NCI-H1436 (cell line): ENCODE results near the gene ZBTB32.
A peak's percentile ranks its signal among the peaks of the same experiment; 100 is the strongest.
"Not testable (repeated sequence)": the region's sequence is repeated elsewhere in the genome, so short reads cannot be mapped to it uniquely, and the experiment has no call there.

Source experiments
- DNase-seq: peaks from one replicate; lab custom pipeline; 2025; lab: John Stamatoyannopoulos, UW

Gene ZBTB32

GRCh38 chr19:35704218-35704617 lies at the start of gene ZBTB32:
Gene ZBTB32 (plus strand): TSS chr19:35704558. CDS start chr19:35714627, 10,069 bp downstream.
- no peak for DNase-seq

GRCh38 chr19:35654828-35655227 lies 49.5 kb upstream of the ZBTB32 start:
- DNase-seq = not testable (repeated sequence)

- no peak for DNase-seq
Observed at GRCh38 chr19:35655600-35655999, 48.8 kb upstream of the ZBTB32 start.

- DNase-seq = no peak
Observed at GRCh38 chr19:35656700-35657099, 47.7 kb upstream of the ZBTB32 start.

GRCh38 chr19:35657904-35658700 lies 46.3 kb upstream of the ZBTB32 start:
- no peak for DNase-seq

- no peak for DNase-seq
Observed at GRCh38 chr19:35661995-35662340, 42.4 kb upstream of the ZBTB32 start.

- DNase-seq = no peak
Observed at GRCh38 chr19:35663981-35664380, 40.4 kb upstream of the ZBTB32 start.

- DNase-seq = no peak
Observed at GRCh38 chr19:35665157-35665556, 39.2 kb upstream of the ZBTB32 start.

GRCh38 chr19:35665604-35666003 lies 38.8 kb upstream of the ZBTB32 start:
- DNase-seq = no peak

- DNase-seq = no peak
Observed at GRCh38 chr19:35666251-35666913, 38.0 kb upstream of the ZBTB32 start, which contains the start of gene UPK1A. Gene UPK1A (plus strand): TSS chr19:35666517. CDS start chr19:35666813, 296 bp downstream.

- DNase-seq = no peak
Observed at GRCh38 chr19:35669566-35669965, 34.8 kb upstream of the ZBTB32 start.

- no peak for DNase-seq
Observed at GRCh38 chr19:35669974-35670373, 34.4 kb upstream of the ZBTB32 start.

- DNase-seq = no peak
Observed at GRCh38 chr19:35670686-35671085, 33.7 kb upstream of the ZBTB32 start.

GRCh38 chr19:35671818-35672217 lies 32.5 kb upstream of the ZBTB32 start:
- no peak for DNase-seq

GRCh38 chr19:35673121-35673804 lies 31.1 kb upstream of the ZBTB32 start:
- peak; percentile 9 for DNase-seq

GRCh38 chr19:35675589-35676140 lies 28.7 kb upstream of the ZBTB32 start:
- no peak for DNase-seq

- no peak for DNase-seq
Observed at GRCh38 chr19:35689836-35690235, 14.5 kb upstream of the ZBTB32 start.

- not testable (repeated sequence) for DNase-seq
Observed at GRCh38 chr19:35691106-35691505, 13.3 kb upstream of the ZBTB32 start.

GRCh38 chr19:35692010-35692409 lies 12.3 kb upstream of the ZBTB32 start:
- no peak for DNase-seq

GRCh38 chr19:35693422-35693821 lies 10.9 kb upstream of the ZBTB32 start:
- DNase-seq = no peak

- DNase-seq = peak; percentile 86
Observed at GRCh38 chr19:35693835-35694599, 10.3 kb upstream of the ZBTB32 start.
